PC-9 (cell line): ENCODE results near the gene TBC1D16.

ENCODE experiments used
- EZH2 ChIP-seq: fragments of 200-600 bp; sonication (generic); IDR thresholded peaks from 2 replicates; pipeline ENCODE4 v1.8.0; 2017; ENCODE audit warnings: antibody characterized with exemption, low read depth
- TF ChIP-seq, protein P1 (sequence below): fragments of 200-600 bp; sonication (generic); conservative IDR thresholded peaks from 2 replicates; pipeline ENCODE4 v1.6.1; 2017; ENCODE audit warnings: mixed run types, antibody characterized with exemption, mild to moderate bottlenecking, moderate library complexity

- TF ChIP-seq, protein P1, sequence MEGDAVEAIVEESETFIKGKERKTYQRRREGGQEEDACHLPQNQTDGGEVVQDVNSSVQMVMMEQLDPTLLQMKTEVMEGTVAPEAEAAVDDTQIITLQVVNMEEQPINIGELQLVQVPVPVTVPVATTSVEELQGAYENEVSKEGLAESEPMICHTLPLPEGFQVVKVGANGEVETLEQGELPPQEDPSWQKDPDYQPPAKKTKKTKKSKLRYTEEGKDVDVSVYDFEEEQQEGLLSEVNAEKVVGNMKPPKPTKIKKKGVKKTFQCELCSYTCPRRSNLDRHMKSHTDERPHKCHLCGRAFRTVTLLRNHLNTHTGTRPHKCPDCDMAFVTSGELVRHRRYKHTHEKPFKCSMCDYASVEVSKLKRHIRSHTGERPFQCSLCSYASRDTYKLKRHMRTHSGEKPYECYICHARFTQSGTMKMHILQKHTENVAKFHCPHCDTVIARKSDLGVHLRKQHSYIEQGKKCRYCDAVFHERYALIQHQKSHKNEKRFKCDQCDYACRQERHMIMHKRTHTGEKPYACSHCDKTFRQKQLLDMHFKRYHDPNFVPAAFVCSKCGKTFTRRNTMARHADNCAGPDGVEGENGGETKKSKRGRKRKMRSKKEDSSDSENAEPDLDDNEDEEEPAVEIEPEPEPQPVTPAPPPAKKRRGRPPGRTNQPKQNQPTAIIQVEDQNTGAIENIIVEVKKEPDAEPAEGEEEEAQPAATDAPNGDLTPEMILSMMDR: no peak
- no peak for TF ChIP-seq EZH2
Observed at GRCh38 chr17:79930877-79931816, 104.5 kb downstream of the TBC1D16 start.
